A549 (cell line): Measurements from ENCODE around the gene CDKN1A.

ENCODE experiments used
- EP300 ChIP-seq, 2 experiments: fragments of >200 bp; sonication (Bioruptor Twin); formaldehyde crosslinking; IDR thresholded peaks; 2 replicates in 1 of 2; 3 replicates in 1 of 2; pipeline ENCODE4 v1.6.1; 2016 to 2017
- JUN ChIP-seq, 2 experiments: fragments of >200 bp; sonication (Bioruptor Twin); formaldehyde crosslinking; IDR thresholded peaks; 2 replicates in 1 of 2; 3 replicates in 1 of 2; pipeline ENCODE4 v1.6.1; 2016 to 2017
- RCOR1 ChIP-seq: fragments of 150-350 bp; IDR thresholded peaks from 2 replicates; pipeline ENCODE4 v1.6.1; 2014; ENCODE audit warnings: antibody characterized with exemption, low read length, low read depth
- TF ChIP-seq, protein P1 (sequence below): fragments of 200-600 bp; sonication (generic); IDR thresholded peaks from 2 replicates; pipeline ENCODE4 v1.6.1; 2016; ENCODE audit warnings: antibody characterized with exemption, mild to moderate bottlenecking, moderate library complexity

DNA sequence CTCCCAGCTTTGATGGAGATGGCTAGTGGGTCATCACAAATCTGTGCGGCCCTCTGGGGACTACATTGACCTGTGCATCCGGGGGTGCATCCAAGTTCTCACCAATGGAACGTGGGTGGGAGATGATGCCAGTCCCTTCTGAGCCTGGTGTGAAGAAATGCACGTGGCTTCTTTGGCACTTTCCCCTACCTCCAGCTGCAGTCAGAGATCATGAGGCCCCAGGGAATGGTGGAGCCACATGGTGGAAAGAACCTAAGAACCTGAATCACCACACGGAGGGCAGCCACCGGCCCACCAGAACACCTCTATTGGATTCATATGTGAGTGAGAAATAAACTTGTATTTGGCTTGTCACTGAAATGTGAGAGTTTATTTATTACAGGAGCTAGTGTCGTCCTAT lies 9.9 kb upstream of the CDKN1A start:
- TF ChIP-seq EP300 (IDR thresholded peaks at IDR 0.05) (no peak), RCOR1 (no peak), JUN (IDR thresholded peaks at IDR 0.05) (no peak)
- TF ChIP-seq, protein P1, sequence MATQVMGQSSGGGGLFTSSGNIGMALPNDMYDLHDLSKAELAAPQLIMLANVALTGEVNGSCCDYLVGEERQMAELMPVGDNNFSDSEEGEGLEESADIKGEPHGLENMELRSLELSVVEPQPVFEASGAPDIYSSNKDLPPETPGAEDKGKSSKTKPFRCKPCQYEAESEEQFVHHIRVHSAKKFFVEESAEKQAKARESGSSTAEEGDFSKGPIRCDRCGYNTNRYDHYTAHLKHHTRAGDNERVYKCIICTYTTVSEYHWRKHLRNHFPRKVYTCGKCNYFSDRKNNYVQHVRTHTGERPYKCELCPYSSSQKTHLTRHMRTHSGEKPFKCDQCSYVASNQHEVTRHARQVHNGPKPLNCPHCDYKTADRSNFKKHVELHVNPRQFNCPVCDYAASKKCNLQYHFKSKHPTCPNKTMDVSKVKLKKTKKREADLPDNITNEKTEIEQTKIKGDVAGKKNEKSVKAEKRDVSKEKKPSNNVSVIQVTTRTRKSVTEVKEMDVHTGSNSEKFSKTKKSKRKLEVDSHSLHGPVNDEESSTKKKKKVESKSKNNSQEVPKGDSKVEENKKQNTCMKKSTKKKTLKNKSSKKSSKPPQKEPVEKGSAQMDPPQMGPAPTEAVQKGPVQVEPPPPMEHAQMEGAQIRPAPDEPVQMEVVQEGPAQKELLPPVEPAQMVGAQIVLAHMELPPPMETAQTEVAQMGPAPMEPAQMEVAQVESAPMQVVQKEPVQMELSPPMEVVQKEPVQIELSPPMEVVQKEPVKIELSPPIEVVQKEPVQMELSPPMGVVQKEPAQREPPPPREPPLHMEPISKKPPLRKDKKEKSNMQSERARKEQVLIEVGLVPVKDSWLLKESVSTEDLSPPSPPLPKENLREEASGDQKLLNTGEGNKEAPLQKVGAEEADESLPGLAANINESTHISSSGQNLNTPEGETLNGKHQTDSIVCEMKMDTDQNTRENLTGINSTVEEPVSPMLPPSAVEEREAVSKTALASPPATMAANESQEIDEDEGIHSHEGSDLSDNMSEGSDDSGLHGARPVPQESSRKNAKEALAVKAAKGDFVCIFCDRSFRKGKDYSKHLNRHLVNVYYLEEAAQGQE: no peak
